Globus pallidus (tissue), 1 donor: ENCODE measurements around the gene RPTOR.

Experiments used
- DNase-seq: peaks from one replicate; pipeline ENCODE4 v3.0.0-alpha.2; 2015; ENCODE audit warnings: low spot score

RPTOR gene

DNA sequence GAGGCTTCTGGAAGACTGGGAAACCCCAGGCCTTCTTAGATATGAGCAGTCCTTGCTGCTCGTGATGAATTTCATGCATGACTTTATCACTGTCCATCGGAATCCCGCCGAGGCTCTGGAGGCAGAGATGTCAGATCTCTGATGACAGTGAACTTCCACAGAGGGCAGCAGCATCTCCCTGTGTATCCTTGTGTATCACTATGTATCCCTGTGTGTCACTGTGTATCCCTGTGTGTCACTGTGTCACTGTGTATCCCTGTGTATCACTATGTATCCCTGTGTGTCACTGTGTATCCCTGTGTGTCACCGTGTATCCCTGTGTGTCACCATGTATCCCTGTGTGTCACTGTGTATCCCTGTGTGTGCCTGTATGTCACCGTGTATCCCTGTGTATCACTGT lies 286.9 kb downstream of the RPTOR start:
- DNase-seq: no peak

DNA sequence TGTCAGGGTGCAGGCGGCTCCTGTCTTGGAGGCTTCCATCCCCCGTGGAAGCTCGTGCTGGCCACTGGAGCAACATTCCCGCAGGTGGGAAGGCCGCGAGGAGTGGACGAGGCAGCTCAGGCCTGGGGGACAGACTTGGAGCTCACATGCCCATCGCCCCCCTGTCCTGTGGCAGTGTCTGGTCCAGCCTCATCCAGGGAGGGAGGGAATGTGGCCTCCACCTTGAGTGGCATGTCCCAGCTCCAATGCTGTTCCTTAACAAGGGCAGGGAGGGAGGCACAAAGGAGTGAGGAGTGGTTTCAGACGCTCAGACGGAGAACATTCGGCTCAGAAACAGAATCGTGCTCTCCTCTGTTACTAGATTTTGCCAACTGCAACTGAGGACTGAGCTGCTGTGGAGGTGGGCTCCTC lies 287.6 kb downstream of the RPTOR start:
- DNase-seq: peak; percentile 62

DNA sequence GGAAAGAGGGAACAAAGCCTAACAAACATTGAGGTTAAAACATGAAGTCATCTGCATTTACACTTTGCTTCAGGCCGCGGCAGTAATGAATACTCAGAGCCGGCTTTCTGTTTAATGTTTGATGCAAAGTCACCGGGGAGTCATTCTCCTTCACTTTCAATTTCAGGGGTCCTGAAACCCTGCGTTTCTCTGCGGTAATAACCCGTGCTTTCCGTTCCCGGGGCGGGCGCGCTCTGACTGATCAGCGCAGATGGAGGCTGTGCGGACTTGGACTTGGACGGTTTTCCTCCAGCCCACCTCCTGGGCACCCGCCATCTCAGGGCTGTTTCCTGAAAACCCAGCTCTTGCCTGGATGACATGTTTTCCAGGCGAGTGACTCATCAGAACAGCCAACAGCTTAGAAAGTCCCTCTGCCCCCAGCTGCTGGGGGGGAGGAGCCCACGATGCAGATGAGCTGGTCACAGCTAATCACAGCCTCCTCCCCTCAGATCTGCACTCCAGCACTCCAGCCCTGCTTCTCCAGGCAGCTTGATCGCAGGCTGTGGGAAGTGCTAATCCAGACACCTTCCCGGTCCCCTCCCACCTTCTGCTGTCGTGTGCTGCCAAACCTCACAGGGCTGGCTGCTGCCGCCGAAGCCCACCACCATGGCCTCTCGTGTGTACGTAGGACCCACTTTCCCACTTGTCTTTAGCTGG lies 288.4 kb downstream of the RPTOR start:
- peak; percentile 89 for DNase-seq

DNA sequence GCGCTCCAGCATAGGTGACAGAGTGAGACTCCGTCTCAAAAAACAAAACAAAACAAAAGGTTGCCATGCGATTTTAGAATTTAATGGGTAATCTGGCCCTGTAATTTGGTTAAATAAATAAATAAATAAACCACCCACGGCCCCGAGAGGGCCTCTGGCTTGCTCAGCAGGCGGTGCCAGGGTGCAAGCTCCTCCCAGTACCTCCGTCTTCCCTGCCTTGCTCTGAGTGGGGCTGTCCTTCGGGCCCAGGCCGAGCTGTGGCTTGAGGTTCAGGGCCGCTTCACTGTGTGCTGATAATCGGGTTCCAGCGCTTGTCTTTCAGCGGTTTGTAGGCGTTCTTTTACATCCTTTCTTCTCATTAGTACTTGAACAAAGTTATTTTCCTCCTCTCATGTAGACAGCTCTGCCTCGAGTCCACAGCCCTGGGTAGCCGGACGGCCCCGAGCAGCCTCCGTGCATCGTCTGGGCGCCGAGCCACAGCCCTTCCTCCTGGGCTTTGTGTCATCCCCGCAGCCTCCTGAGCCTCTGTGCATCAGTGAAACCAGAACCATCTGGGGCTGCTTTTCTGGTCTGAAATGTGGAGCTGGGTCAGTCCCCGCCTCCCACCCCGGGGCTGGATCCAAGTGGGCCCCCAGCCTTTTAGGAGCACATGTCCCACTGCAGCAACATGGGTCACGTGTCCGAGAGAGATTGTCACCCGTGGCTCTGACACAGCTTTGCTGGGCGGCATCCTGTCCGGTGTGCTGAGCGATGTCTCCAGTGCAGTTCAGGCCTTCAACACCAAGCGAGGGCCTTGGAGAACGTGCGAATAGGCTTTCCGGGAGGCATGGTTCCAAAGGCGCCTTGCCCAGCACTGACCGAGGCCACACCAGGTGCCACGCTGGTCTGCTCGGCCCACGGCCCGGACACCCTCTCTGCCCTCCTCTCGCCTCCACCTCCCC lies 289.6 kb downstream of the RPTOR start:
- DNase-seq: peak; percentile 64

DNA sequence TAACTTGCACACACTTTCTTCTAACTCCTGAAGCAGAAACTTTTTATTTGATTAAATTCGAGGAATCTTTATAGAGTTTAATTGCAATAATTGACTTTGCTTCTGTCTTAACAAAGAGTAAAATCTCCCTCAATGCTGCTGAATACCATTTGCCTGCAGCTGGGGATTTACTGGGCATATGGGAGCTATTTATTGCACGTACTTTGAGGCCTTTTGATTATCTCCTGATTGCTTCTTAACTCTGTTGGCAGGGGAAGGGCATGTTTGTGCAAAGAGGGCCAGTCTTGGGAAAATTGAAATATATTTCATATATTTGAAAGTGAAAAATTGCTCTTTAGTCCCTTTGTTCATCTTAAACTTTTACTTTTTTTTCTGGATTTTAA lies 290.2 kb downstream of the RPTOR start:
- no peak for DNase-seq

DNA sequence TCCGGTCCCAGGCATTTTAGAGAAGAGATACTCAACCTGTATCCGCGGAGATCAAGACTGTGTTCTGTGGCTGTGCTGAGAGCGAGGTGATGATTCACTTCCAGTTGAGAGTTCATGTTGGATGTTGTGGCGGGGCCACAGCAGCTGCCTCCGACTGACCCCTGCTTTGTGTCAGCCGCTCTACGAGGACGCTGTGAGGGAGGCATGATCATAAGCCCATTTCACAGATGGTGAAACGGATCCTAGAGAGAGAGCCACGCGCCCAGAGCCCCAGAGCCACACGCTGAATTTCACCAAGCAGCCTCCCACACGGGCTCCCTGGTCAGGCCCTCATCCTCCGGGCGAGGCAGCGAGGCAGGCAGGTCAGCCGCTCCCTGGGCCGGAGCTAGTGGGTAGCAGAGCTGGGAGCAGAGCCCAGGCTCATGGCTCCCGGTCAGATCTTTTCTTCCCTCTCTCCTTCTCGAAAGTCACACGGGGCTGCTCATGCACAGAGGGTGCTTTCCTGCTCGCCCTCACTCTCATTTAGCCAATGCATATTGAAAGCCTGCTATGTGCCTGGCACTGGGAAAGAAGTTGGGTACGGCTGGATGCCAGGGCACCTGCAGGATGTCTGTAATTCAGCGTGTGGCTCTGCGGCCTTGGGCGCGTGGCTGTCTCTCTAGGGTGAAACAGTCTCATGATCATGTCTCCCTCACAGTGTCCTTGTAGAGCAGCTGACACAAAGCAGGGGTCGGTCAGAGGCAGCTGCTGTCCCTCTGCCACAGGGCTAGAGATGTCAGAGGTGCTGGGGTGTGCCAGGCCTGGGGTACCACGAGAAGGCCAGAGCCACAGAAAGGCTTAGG lies 291.4 kb downstream of the RPTOR start:
- DNase-seq: peak; percentile 59

DNA sequence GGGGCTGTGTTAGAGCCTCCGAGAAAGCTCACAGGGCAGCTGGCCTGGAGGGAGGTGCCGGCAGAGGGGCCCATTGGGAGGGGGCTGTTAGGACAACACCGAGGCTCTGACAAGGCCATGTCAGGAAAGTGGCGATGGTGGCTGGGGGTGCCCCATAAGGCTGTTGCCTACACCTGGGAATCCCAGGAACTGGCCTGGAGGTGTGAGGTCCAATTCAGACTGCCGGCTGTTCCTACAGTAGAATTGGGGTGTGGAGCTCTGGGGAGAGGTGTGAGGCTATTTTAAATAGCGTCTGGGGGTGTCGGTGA lies 292.0 kb downstream of the RPTOR start:
- no peak for DNase-seq

DNA sequence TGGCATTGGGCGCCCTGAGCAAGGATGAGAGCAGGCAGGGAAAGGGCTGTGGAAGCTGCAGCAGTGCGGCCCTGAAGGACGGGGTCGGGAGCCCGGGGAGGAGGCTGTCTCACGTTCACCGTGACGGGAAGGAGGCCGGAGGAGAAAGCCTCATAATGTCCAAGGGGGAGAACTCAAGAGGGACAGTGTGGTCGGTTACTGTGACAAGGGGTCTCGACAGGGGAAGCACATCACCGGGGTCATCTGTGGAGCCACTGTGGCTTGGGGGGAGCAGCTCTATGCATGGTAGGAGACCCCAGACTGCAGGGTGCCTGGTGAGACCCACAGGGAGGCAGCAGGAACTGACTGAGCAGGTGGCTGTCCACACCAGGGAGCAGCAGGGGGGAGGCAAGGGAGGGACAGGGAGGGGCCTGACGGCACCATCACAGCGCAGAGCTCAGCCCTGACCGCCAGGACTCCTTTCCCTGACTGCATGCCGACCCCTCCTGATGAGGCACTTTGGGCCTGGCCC lies 292.4 kb downstream of the RPTOR start:
- DNase-seq: no peak

DNA sequence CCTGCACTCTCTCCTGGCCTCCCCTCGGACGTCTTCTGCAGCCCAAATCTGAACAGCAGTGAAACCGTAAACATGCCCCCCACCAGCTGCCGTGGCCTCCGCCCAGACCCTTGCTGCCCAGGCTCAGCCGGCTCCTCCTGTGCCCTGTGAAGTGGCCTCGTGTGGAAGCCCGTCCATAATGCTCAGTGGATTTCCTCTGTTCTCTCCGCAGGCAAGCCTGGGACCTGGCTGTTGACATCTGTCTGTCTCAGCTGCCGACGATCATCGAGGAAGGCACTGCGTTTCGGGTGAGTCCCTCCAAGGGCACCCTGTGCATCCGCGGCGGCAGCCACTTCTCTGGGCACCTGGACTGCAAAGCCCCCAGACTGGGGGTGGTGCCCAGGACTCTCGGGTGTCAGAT lies 293.1 kb downstream of the RPTOR start:
- DNase-seq: no peak

DNA sequence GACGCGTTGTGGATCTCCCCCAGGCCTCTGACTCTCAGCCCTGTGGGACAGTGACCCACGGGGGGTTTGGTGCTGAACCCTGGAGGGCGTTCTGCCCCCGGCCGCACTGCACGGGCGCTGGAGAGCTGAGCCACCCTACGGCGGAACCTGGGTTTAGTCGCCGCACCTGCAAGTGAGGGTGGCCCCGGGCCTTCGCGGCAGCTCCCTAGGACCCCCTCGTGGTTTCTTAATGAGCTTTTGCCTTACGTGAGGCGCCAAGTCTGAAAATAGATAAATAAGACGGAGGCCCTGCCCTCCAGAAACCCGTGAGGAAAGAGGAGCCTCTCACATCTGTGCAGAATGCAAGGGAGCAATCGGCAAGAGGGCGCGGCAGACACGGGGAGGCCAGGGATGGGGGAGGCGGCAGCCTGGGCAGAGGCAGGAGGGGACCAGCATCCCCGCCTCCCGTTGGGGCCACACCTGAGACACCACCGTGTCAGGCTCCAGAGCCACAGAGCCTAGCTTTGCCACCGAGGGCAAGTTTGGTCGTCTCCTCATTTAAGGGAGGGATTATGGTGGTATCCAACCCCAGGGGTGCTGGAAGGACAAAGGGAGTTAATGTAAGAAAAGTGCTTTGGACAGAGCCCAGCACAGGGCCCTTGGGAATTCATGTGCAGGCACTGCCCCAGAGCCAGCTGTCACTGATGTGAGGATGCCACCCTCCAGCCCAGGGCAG lies 293.8 kb downstream of the RPTOR start:
- no peak for DNase-seq

DNA sequence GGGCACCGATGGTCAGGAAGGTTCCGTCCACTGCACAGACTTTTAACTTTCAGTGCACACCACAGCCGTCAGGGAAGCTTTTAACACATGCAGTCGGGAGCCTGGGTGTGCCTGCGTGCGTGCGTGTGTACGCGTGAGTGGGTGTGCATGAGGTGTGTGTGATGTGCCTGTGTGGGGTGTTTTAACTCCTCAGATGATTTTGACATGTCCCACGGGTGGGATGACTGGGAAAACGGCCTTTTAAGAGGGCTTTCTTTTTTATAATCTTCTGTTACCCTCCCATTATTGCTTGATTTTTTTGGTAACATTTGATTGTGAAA lies 294.3 kb downstream of the RPTOR start:
- no peak for DNase-seq

DNA sequence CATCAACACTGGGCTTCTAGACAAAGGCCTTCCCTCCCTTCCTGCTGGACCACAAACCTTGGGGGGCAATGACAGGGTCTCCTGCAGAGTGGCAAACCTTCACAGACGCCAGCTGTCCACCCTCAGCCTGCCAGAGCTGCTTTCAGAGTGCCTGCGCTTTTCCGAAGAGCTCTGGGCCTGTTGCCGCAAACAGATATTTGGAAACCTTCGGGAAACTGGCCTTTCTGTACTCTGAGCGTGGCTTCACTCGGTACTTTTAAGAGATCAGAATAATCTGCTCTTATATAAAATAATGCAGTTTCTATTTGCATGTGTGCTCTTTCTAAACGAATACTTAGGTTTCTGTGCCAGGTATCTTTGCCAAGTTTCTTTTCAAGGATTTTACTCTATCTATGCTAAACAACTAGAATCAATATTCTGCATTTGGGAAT lies 294.9 kb downstream of the RPTOR start:
- peak; percentile 37 for DNase-seq

DNA sequence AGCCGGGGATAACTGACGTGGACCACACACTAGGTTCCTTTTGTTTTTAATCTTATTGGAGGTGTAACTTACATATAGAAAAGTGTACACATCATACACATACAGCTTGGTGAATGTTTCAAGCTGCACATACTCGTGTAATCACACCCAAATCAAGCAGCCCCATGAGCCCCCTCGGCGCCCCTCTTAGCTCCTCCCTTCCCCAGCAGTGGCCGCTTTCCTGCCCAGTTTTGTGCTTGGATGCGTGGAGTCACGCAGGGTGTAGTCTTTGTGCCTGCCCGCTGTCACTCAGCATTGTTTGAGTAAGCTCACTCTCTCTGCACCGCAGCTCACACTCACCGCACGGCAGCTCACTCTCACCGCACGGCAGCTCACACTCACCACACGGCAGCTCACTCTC lies 295.3 kb downstream of the RPTOR start:
- DNase-seq: no peak

DNA sequence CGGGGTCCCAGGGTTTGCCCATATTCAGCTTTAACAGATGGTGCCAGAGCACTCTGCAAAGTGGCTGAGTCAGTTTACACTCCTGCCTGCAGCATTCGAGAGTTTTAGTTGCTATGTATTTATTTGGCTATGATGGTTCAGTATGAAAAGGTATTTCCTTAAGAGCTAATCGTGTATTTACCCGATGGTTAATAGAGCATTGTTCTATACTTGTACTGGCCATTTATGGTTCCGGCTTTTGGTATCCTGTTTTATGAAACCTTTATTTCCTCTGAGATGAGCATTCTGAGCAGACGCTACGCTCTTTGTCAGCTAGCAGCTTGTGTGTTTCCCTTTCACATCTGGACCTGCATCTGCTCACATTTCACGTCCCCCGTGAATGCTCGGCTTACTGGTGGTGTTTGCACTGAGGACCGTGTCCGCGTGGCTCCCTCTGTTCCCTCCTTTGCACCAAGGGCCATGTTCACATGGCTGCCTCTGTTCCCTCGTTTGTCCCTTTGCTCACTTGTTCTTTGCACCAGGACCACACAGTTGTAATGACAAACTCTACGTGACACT lies 297.9 kb downstream of the RPTOR start:
- DNase-seq: no peak

DNA sequence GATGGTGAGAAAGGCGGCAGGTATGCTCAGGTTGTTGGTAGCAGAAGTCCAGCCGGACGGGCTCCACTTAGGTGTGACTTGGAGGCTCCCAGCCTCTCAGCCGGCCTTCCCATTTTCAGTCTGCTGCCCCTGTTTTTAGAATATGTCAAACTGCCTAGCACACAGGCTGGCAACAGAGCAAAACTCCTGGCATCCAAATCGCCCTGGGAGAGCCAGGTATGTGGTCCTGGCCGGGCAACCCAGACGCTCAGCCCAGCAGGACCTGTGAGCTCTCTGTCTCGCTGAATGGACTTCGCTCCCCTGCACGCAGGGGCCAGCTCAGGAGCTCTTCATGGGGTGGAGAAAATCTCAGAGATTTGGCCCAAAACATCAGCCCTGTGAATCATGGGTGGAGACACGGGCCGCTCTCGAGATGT lies 299.1 kb downstream of the RPTOR start:
- no peak for DNase-seq

DNA sequence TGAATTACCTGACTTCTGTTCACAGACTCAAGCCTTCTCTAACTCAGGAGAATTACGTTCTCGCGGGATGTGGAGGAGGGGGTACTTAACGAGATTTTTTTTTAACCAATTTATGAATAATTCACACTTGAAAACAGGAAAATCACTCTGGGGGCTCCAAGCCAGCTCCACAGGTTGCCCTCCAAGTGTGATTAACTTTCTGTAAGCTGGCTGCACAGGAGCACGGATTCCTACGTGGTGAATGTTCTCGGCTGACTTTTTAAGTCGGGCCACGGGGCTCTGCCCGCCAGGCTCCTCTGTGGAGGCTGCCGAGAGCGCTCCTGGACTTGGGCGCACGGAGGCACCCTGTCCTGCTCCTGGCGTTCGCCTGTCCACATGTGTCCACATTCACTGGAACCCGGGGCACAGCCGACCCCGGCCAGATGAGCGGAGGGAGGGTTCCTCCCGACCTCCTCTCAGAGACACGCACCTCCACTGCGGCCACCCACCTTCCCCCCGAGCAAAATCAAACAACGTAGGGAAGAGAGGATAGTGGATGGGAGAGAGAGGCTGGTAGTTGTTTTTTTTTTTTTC lies 299.9 kb downstream of the RPTOR start:
- no peak for DNase-seq

DNA sequence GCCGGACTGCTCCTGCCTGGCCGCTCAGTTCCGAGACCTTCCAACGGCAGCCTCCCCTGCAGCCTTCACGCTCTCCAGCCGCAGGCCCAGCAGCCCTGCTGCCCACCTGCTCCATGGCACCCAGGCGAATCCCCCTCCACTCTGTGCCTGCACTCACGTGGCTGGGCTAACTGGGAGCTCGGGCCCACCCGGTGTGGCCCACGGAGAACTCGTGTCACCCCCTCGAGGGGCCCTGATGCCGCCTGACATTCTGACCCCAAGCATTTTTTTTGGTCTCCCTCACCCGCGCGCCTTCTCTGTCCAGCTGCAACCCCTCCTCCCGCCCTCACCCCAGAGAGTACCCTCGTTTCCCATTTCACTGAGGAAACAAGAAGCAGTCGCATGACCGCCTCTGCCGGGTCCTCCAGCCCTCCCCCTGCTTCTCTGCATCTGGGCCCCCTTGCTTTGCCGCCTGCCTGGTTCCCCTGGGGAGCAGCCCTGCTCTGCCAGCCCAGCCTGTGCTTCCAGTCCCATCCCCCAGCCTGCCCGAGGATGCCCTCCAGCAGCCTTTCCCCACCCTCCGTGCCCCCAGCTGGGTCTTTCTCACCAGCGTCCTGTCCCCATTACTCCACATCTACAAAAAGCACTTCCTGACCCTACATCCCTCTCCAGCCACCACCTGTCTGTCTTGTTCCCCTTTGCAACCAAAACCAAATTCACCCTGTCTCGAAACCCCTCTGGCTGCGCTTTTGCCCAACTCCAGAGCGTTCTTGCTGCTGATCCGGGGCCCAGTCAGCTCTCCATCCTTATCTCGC lies 300.6 kb downstream of the RPTOR start:
- DNase-seq: no peak

DNA sequence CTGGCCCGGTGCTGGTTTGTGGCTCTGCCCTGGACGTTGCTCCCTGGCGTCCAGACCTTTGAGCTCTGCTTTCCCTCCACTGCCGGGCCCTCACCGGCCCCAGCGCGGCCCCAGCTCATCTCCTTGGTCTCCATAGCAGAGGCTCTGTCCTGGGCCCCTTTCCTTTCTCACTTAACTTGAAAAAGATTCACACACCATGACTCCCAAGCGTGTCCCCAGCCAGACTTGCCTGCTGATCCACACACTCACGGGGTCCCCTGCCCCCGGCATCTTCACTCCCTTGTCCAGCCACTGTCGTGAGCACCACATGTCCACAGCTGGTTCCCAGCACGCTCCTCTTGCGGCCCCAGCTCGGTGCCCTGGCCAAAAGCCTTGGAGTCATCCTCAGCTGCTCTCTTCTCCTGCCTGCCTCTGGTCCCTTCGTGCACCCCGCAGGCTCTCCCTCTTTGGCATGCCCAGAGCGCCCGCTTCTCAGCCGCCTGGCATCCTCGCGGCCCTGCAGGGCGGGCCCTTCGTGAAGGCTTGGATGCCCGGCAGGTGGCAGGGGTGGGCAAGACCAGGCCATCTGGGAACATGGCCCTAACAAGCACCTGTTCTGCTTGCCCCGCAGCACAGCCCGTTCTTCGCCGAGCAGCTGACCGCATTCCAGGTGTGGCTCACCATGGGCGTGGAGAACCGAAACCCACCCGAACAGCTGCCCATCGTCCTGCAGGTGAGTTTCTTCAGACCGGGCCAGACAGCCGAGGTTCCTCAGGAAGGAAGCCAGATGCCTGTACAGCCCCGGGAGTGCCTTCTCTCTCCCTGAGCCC lies 301.4 kb downstream of the RPTOR start:
- no peak for DNase-seq

DNA sequence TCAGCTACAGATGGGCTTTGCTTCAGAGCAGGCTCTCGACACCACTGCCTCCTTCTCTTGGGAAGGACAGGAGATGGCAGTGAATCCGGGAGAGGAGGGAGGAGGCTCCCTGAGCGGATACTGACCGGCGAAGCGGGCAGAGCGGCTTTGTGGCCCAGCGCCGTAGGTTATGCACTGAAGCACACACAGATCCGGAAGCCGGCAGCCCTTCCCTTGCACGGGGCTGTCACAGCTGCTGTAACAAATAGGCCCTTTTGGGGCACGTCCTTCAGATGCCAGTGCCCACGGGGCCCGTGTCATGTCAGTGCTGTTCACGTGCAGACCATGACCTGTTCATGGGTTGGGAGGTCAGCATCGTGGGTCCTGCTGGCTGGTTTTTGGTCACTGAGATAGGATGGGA lies 302.3 kb downstream of the RPTOR start:
- no peak for DNase-seq
